Gastrocnemius medialis (tissue), 4 donors: ENCODE measurements around the gene SPOCK1. TPM values are rescaled to one million over a fixed set of nuclear protein-coding genes. Genes with fewer than 3 reads are reported as not detected.

ENCODE experiments used
- ATAC-seq, 2 donors: fragments of 150-250 bp; one replicate each; pipeline ENCODE4 v1.9.1; 2016
- DNase-seq, 2 donors: peaks; one replicate each; pipeline ENCODE4 v3.0.0-alpha.2; 2019
- H3K27ac ChIP-seq, 4 donors: fragments of 200-600 bp; sonication (generic); 1 replicate in 1 of 4; 2 replicates in 3 of 4; pipeline ENCODE4 v1.5.1; 2016 to 2018; ENCODE audit warnings: mild to moderate bottlenecking in 2 of 4, moderate library complexity in 1 of 4
- H3K27me3 ChIP-seq, 3 donors: fragments of 200-600 bp; sonication (generic) in 2 of 3; 1 replicate in 1 of 3; 2 replicates in 2 of 3; pipeline versions ENCODE4 v1.5.1 to v1.6.0; 2016 to 2019; ENCODE audit warnings: mild to moderate bottlenecking in 1 of 3, moderate library complexity in 1 of 3
- H3K36me3 ChIP-seq, 2 donors: fragments of 200-600 bp; sonication (generic) in 1 of 2; one replicate each; pipeline ENCODE4 v1.5.1; 2017 to 2018
- H3K4me1 ChIP-seq, 2 donors: fragments of 200-600 bp; sonication (generic) in 1 of 2; one replicate each; pipeline ENCODE4 v1.5.1; 2016 to 2017; ENCODE audit warnings: mild to moderate bottlenecking in 2 of 2
- H3K4me3 ChIP-seq, 4 donors: fragments of 200-600 bp; sonication (generic) in 3 of 4; 1 replicate in 1 of 4; 2 replicates in 3 of 4; pipeline ENCODE4 v1.5.1; 2016 to 2019; ENCODE audit warnings: mild to moderate bottlenecking in 2 of 4
- H3K9me3 ChIP-seq, 3 donors: fragments of 200-600 bp; sonication (generic) in 2 of 3; 1 replicate in 1 of 3; 2 replicates in 2 of 3; pipeline ENCODE4 v1.5.1; 2016 to 2019
- POLR2A ChIP-seq, 2 donors: fragments of 450-650 bp; IDR thresholded peaks; one replicate each; pipeline ENCODE4 v1.6.1; 2017; ENCODE audit warnings: antibody characterized with exemption in 2 of 2, mild to moderate bottlenecking in 2 of 2, moderate library complexity in 2 of 2
- in situ Hi-C, 4 donors: fragments of 200-750 bp; cut with MboI; loops; one replicate each; pipeline versions ENCODE4 v1.15.0 to v1.8.0; 2017; ENCODE audit warnings: low sequenced_read_pairs in 4 of 4
- intact Hi-C: fragments of 100-400 bp; cut with DNase I; formaldehyde crosslinking; loops from one replicate; pipeline ENCODE4 v1.15.1; 2023; ENCODE audit warnings: low total_unique reads
- total RNA-seq, 4 donors: library from RNA; depleted of rRNA; stranded (reverse); fragments of >200 nt; gene quantifications; one replicate each; pipeline versions ENCODE4 v1.1.0 to v1.2.3, GENCODE V29; 2016
- TF ChIP-seq, protein P1 (sequence below), 5 experiments: fragments of 450-650 bp in 3 of 5; fragments of 200-600 bp in 2 of 5; sonication (generic) in 2 of 5; IDR thresholded peaks in 4 of 5; conservative IDR thresholded peaks in 1 of 5; 1 replicate in 4 of 5; 2 replicates in 1 of 5; pipeline ENCODE4 v1.5.1; 2016 to 2019; ENCODE audit warnings: antibody characterized with exemption in 5 of 5, mild to moderate bottlenecking in 3 of 5, moderate library complexity in 3 of 5

Gene SPOCK1
- total RNA-seq, 4 donors from 2014 or later, result 5.8 to 33.8 (median 25.3) TPM

DNA sequence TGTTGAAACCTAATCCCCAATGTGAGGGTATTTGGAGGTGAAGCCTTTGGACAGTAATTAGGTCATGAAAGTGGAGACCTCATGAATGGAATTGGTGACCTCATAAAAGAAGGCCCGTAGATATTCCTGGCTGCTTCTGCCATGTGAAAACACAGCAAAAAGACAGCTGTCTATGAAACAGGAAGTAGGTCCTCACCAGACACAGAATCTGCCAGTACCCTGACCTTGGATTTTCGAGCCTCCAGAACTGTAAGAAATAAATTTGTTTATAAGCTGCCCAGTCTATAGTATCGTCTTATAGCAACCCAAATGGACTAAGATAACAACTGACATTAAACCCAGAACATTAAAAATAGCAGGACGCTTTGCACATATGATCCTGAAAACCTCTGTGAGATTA is 371.1 kb downstream of the SPOCK1 start:
- H3K4me3 ChIP-seq, result no peak overlapping the region
- in situ Hi-C loops (no loop called here), intact Hi-C loops (no loop called here)
- no peaks in the 10 kb centered on the region for H3K27me3 ChIP-seq
- no peaks in the 10 kb centered on the region for H3K36me3 ChIP-seq
- H3K4me1 ChIP-seq, result no peaks in the 10 kb centered on the region
- H3K27ac ChIP-seq, result no peak overlapping the region
- DNase-seq, result no peak
- no peaks in the 10 kb centered on the region for H3K9me3 ChIP-seq
- TF ChIP-seq POLR2A (IDR thresholded peaks at IDR 0.05), result no peak
- TF ChIP-seq, protein P1, sequence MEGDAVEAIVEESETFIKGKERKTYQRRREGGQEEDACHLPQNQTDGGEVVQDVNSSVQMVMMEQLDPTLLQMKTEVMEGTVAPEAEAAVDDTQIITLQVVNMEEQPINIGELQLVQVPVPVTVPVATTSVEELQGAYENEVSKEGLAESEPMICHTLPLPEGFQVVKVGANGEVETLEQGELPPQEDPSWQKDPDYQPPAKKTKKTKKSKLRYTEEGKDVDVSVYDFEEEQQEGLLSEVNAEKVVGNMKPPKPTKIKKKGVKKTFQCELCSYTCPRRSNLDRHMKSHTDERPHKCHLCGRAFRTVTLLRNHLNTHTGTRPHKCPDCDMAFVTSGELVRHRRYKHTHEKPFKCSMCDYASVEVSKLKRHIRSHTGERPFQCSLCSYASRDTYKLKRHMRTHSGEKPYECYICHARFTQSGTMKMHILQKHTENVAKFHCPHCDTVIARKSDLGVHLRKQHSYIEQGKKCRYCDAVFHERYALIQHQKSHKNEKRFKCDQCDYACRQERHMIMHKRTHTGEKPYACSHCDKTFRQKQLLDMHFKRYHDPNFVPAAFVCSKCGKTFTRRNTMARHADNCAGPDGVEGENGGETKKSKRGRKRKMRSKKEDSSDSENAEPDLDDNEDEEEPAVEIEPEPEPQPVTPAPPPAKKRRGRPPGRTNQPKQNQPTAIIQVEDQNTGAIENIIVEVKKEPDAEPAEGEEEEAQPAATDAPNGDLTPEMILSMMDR (IDR thresholded peaks at IDR 0.05 in 4 of 5, conservative IDR thresholded peaks at IDR 0.05 in 1 of 5), result no peak
- no peak for ATAC-seq

DNA sequence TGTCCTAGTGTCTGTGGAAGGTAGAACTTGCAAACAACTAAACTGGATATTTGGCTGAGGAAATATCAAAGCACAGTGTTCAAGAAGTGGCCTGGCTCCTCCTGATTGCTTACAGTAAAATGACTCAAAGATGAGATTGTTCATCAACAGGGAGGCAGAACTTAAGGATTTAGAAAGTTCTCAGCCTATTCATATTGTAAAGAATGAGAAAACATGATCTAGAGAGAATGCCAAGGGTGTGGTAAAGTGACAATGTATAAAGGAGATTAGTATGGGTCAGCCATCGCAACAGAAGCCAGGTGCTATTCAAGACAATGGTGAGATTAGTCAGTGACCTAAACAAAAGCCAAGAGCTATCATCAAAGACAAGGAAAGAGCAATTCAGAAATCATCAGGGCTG is 372.3 kb downstream of the SPOCK1 start:
- Histone ChIP-seq H3K27me3 (no peaks in the 10 kb centered on the region), H3K9me3 (no peaks in the 10 kb centered on the region), H3K4me1 (no peaks in the 10 kb centered on the region), H3K36me3 (no peaks in the 10 kb centered on the region), H3K27ac (no peak overlapping the region), H3K4me3 (no peak overlapping the region)
- intact Hi-C loops (no loop called here), in situ Hi-C loops (no loop called here)
- TF ChIP-seq POLR2A (IDR thresholded peaks at IDR 0.05), result no peak
- TF ChIP-seq, protein P1 (IDR thresholded peaks at IDR 0.05 in 4 of 5, conservative IDR thresholded peaks at IDR 0.05 in 1 of 5), result no peak
- DNase-seq (no peak), ATAC-seq (no peak)

DNA sequence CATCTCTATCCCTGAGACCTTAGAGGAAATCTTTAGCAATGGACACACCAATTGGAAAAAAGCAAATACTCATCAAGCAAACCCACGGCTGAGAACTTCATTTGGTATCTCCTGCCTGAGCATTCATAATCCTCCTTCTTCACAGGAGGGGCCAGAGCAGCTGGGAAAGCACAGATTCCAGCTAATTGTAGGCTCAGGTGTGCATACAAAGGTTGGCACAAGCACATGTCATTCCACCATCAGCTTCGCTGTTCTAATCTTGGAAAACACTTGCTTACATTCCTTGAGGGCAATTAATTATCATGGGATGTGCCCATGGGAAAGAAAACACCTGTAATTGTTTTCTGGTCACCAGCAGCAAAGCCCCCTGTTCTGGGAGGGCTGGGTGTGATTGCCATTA is 376.6 kb downstream of the SPOCK1 start:
- Histone ChIP-seq H3K4me1 (no peaks in the 10 kb centered on the region), H3K36me3 (no peaks in the 10 kb centered on the region), H3K9me3 (no peaks in the 10 kb centered on the region), H3K27me3 (no peaks in the 10 kb centered on the region), H3K27ac (no peak overlapping the region), H3K4me3 (no peak overlapping the region)
- DNase-seq (no peak), ATAC-seq (no peak)
- intact Hi-C loops (no loop called here), in situ Hi-C loops (no loop called here)
- no peak for TF ChIP-seq POLR2A (IDR thresholded peaks at IDR 0.05)
- TF ChIP-seq, protein P1 (IDR thresholded peaks at IDR 0.05 in 4 of 5, conservative IDR thresholded peaks at IDR 0.05 in 1 of 5), result no peak

DNA sequence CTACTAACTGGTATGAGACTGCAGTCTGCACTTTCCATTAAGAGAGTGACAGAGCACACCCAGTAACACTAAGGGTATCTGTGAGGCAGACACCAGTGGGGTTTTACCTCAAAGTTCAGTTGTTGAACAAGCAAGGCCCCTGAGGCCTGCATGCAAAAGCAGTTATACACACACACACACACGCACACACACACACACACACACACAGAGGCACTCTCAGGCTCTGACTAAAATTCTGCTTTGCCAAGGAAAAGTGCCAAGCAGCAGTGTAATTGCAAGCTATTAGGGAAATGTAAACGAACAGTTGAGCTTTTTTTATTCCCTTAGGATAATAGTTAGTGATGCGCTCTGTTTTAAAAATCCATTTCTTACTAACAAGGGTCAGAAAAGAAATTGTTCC is 377.1 kb downstream of the SPOCK1 start:
- H3K36me3 ChIP-seq, result no peaks in the 10 kb centered on the region
- TF ChIP-seq, protein P1 (IDR thresholded peaks at IDR 0.05 in 4 of 5, conservative IDR thresholded peaks at IDR 0.05 in 1 of 5), result no peak
- TF ChIP-seq POLR2A (IDR thresholded peaks at IDR 0.05), result no peak
- no peaks in the 10 kb centered on the region for H3K27me3 ChIP-seq
- no peak overlapping the region for H3K4me3 ChIP-seq
- H3K4me1 ChIP-seq, result no peaks in the 10 kb centered on the region
- in situ Hi-C loops (no loop called here), intact Hi-C loops (no loop called here)
- no peaks in the 10 kb centered on the region for H3K9me3 ChIP-seq
- ATAC-seq (no peak), DNase-seq (no peak)
- no peak overlapping the region for H3K27ac ChIP-seq

DNA sequence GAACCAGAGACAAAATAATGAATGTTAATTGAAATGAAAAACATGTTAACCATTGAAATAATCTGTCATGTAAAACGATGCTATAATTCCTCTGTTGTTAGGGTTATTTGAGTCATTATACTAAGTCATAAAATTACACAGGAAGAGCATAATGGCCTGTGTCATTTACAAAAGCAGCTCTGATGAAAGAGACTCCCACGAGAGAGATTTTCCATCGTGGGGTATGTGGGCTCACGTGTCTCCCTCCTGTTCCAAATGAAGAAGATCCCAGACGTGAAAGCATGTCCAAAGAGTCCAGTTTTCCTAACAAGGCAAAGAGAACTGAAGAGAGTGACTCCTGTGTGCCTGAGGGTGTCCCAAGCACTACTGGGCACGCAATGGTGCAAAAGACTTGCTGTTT is 379.8 kb downstream of the SPOCK1 start:
- DNase-seq (no peak), ATAC-seq (no peak)
- Histone ChIP-seq H3K27me3 (no peaks in the 10 kb centered on the region), H3K27ac (no peak overlapping the region), H3K9me3 (no peaks in the 10 kb centered on the region), H3K4me1 (no peaks in the 10 kb centered on the region), H3K36me3 (no peaks in the 10 kb centered on the region), H3K4me3 (no peak overlapping the region)
- in situ Hi-C loops (no loop called here), intact Hi-C loops (no loop called here)
- TF ChIP-seq, protein P1 (IDR thresholded peaks at IDR 0.05 in 4 of 5, conservative IDR thresholded peaks at IDR 0.05 in 1 of 5), result no peak
- TF ChIP-seq POLR2A (IDR thresholded peaks at IDR 0.05), result no peak
